ENCODE data around the gene RBM47.

GRCh38 chr4:40601641-40602040 lies 28.0 kb downstream of the RBM47 start:
- TF ChIP-seq CTCF (IDR thresholded peaks at IDR 0.05), result no peak
- no peak for TF ChIP-seq POLR2A (IDR thresholded peaks at IDR 0.05)

Data from Peyer's patch (tissue), 4 donors.